Ramos (cell line): ENCODE results near the gene PAK1.

Source experiments
- in situ Hi-C: fragments of 300-500 bp; cut with MboI; formaldehyde crosslinking; loops from one replicate; pipeline ENCODE4 v1.14.3; 2022; ENCODE audit warnings: low sequenced_read_pairs; ENCODE audit not compliant: unreplicated experiment

PAK1 gene

DNA sequence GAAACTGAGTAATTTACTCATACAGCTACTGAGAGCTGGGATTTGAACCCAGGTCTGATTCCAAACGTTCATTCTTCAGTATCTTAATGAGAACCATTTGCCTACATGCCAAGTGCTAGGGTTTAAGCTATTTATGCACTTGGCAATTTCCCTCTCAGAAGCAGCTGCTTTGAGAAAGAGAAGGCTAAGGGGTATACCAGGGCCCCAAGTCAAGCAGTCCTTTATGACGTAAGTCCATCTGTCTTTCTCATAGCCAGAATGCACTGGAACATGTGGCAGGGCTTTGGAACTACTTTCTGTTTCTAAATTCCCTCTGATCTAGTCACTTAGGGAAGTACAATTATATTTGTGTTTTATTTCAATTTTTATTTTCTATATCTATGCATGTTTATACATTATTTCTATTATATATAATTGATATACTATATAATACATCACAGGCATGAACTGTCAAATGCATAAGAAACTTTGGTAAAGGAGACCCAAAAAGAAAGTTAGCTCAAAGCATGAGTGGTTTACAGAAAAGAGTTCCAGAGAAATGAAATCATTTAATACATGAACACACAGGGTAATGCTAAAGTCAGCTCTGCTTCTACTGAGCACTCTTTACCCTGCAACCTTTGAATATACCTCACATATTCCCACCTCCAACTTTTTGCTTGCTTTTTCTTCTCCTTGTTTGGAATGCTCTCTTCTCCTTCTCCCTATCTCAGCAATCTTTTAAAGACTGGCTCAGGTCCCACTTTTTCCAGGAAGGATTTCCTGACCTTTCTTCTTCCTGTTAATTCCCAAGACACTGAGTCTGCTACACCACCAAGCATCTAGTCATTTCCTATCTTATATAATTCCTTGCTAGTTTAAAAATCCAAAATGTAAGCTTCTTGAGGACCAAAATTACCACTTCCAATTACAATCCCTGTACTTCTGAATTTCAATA lies 91.9 kb downstream of the PAK1 start:
- in situ Hi-C loops = no loop called here

GRCh38 chr11:77379934-77380333 lies 94.0 kb downstream of the PAK1 start:
- in situ Hi-C loops = no loop called here

DNA sequence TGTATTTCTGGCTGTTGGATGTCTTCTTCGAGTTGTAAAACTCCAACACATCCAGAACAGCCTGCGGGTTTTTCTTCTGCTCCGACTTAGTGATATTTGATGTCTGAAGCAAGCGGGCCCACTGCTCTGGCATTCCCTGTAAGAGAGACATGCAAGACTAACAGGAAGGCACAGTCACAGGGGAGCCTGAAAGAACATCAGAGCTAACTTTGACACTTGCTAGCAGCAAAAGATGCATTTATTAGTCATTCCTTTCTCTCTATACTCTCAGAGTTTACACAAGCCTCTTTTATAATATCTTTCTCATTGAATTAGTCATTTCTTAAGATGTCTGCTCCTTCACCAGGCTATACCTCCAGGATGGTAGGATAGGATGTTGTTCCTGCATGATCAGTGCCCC lies 94.6 kb downstream of the PAK1 start:
- in situ Hi-C loops = no loop called here

GRCh38 chr11:77377734-77378133 lies 96.2 kb downstream of the PAK1 start:
- in situ Hi-C loops = no loop called here

DNA sequence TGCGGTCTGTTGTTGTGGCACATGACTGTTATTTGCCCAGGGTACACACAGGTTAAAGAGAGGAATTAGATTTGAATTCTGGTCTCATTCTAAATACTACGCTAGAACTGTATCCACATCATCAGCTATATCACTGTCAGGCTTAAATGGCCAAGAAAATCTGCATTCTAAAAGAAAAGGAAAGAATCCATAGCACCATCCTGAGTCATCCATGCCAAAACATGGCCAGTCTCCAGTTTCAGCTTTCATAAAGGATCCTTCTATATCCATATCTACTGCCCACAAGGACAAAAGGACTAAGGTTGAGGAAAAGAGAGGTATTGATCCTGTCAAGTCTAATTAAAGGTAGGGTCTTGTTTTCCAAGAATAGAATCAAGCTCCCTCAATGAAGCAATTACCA lies 98.8 kb downstream of the PAK1 start:
- in situ Hi-C loops = no loop called here

- in situ Hi-C loops = no loop called here
Observed at GRCh38 chr11:77374611-77375031, 99.3 kb downstream of the PAK1 start.

DNA sequence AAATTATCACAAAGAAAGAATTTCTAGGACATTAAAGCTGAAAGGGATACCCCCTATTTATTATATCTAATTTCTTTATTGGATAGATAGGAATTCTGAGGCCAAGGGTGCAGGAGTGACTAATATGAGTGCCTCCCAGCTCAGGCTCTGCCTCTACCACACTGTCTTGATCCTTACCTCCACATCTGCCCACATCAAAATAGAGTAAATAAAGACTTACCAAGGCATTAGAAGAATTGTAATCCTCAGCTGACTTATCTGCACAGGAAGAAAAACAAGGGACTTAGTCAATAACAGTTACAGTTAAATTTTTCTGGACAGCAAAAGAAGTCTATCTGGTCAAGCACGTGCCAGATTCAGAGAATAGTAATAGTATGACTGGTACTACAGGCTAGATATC lies 99.8 kb downstream of the PAK1 start:
- in situ Hi-C loops = no loop called here

GRCh38 chr11:77372726-77373125 lies 101.2 kb downstream of the PAK1 start:
- in situ Hi-C loops = no loop called here

GRCh38 chr11:77371646-77372045 lies 102.2 kb downstream of the PAK1 start:
- in situ Hi-C loops = no loop called here

DNA sequence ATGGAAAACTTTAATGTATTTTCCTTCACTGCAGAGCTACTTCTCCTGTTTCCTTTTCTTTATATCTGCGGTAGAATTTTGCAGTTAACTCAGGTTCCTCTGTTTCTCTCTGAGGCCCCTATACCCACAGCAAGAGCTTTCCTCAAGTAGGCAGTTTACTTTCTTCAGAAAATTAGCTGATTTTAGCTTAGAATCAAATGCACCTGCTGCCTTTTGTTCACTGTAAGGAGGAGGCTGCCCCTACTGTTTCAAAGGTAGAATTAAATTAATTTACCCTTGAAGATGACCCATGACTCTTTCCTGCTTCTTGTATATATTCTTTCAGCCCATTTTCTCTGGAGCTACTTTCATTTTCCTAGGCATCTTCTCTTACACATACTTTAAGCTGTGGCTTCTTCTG lies 103.7 kb downstream of the PAK1 start:
- in situ Hi-C loops = no loop called here

- in situ Hi-C loops = no loop called here
Observed at GRCh38 chr11:77361184-77361583, 112.7 kb downstream of the PAK1 start.

DNA sequence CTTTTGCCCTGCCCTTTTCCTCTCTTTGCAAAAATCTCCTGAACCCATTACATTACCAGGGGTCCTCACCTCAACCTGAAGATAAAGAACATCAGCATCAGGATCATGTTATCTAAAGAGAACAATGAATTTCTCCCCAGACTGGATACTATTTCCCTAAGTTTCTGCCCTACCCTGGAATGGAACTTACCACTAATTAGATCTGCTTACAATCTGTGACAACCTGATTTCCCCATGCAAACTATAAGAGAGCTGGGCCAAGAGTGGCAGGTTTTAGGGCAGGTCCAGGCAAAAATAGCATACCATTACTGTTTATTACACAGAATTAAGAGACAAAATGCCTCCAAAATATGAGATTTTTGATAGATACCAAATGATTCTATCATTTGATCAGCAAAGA lies 114.4 kb downstream of the PAK1 start:
- in situ Hi-C loops = no loop called here

DNA sequence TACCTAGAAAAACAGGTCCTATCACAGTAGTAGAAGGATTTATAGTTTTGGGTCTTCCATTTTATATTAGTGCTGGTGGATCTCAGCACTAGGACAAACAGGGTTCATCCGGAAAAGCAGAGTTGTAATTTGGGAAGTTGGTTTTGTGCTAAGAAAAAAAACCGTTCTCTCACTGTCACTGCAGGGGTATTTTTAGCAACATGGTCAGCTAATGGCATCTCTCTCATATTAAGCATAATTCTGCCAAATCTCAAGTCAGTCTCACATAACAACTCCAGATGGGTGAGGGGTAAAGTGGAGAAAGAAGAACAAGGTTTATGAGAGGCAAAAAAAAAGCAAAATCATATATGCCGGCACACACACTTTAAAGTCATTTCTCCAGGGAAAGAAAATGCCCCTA lies 120.8 kb downstream of the PAK1 start:
- in situ Hi-C loops = no loop called here

GRCh38 chr11:77351281-77351886 lies 122.5 kb downstream of the PAK1 start:
- in situ Hi-C loops = no loop called here

GRCh38 chr11:77347948-77348347 lies 125.9 kb downstream of the PAK1 start:
- in situ Hi-C loops = no loop called here

GRCh38 chr11:77346906-77347603 lies 126.8 kb downstream of the PAK1 start:
- in situ Hi-C loops = no loop called here

GRCh38 chr11:77345621-77346020 lies 128.3 kb downstream of the PAK1 start:
- in situ Hi-C loops = no loop called here

GRCh38 chr11:77340501-77340900 lies 133.4 kb downstream of the PAK1 start:
- in situ Hi-C loops = no loop called here

- in situ Hi-C loops = no loop called here
Observed at GRCh38 chr11:77332259-77332658, 141.6 kb downstream of the PAK1 start.

DNA sequence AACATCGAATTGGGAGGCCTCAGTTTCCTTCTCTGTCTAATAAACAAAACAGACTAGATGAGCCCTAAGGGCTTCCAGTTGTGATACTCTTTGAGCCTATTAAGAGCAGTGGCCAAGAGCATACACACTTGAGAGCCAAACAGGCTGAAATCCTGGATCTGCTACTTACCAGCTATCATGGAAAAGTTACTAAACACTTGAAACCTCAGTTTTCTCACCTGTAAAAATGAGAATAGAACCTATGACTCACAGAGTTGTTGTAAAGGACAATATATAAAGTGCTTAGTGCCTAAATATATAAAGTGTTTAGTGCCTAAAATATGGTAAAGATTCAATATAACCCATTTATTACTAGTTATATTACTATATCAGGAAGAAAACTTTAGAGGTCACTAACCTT lies 148.7 kb downstream of the PAK1 start:
- in situ Hi-C loops = no loop called here

DNA sequence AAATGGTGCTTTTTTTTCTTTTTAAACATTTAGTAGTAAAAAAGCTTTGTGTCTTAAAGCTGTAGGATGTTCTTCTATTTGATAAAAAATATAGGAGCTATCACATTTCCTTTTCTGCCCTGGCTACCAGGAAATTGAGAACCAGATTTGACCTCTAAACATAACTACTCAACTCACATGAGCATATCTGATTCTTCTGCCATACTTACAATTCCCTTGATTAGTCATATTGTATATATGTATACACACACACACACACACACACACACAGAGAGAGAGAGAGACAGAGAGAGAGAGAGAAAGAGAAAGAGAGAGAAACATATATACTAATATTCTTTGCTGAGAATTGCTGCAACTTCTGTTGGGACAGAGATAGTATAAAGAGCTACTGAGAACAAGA lies 149.4 kb downstream of the PAK1 start:
- in situ Hi-C loops = no loop called here
